B cell (primary cell): Measurements from ENCODE around the gene M1AP. TPM values are rescaled to one million over a fixed set of nuclear protein-coding genes. Genes with fewer than 3 reads are reported as not detected.

ENCODE experiments used
- ATAC-seq: fragments of 200-7000 bp; cut with Tn5 transposase; one replicate; pipeline ENCODE4 v1.10.0; 2021; ENCODE audit warnings: low read depth, mild to moderate bottlenecking, moderate number of reproducible peaks, moderate library complexity
- CTCF ChIA-PET: fragments of 350-600 bp; sonication (Branson Sonifier 250); formaldehyde crosslinking; loops from one replicate; lab custom pipeline; 2021; ENCODE audit warnings: antibody characterized with exemption, inconsistent platforms; lab: Charles Lee
- POLR2A ChIA-PET: fragments of 350-600 bp; sonication (Branson Sonifier 250); formaldehyde crosslinking; loops from one replicate; lab custom pipeline; 2021; ENCODE audit warnings: antibody characterized with exemption; lab: Charles Lee
- DNase-seq: peaks from one replicate; pipeline ENCODE4 v3.0.0; 2013
- H2AFZ ChIP-seq: 2 replicates; pipeline ENCODE4 v1.6.1; 2012; ENCODE audit warnings: mild to moderate bottlenecking, low read depth, low read length; ENCODE audit not compliant: insufficient read depth, poor library complexity, severe bottlenecking
- H3K27ac ChIP-seq, 2 donors: 1 replicate in 1 of 2; 2 replicates in 1 of 2; pipeline ENCODE4 v1.5.1; 2012 to 2013; ENCODE audit warnings: low read length in 2 of 2, mild to moderate bottlenecking in 2 of 2, moderate library complexity in 1 of 2
- H3K27me3 ChIP-seq, 4 experiments: fragments of 200-600 bp in 1 of 4; sonication (generic) in 1 of 4; replicated peaks in 1 of 4; 1 replicate in 2 of 4; 2 replicates in 2 of 4; pipeline versions ENCODE4 v1.6.1 to v1.7.0; 2013 to 2016; ENCODE audit warnings: low read length in 3 of 4, mild to moderate bottlenecking in 2 of 4, mixed read lengths in 1 of 4, moderate library complexity in 1 of 4; ENCODE audit not compliant: insufficient read depth in 4 of 4, control insufficient read depth in 3 of 4; ENCODE audit errors: control extremely low read depth in 1 of 4
- H3K36me3 ChIP-seq, 2 experiments: replicated peaks in 1 of 2; 1 replicate in 1 of 2; 2 replicates in 1 of 2; pipeline versions ENCODE4 v1.6.1 to v1.7.1; 2013; ENCODE audit warnings: low read length in 1 of 2; ENCODE audit not compliant: insufficient read depth in 2 of 2, control insufficient read depth in 1 of 2; ENCODE audit errors: control extremely low read depth in 1 of 2, extremely low read depth in 1 of 2
- H3K4me1 ChIP-seq, 2 donors: fragments of 200-600 bp in 1 of 2; sonication (generic) in 1 of 2; 1 replicate in 1 of 2; 2 replicates in 1 of 2; pipeline versions ENCODE4 v1.5.1 to v1.6.1; 2013 to 2017; ENCODE audit warnings: low read length in 2 of 2; ENCODE audit not compliant: control insufficient read depth in 2 of 2, insufficient read depth in 2 of 2
- H3K4me2 ChIP-seq: replicated peaks from 2 replicates; pipeline ENCODE3; 2012; ENCODE audit warnings: mild to moderate bottlenecking, low read depth, low read length; ENCODE audit not compliant: poor library complexity, severe bottlenecking
- H3K4me3 ChIP-seq, 5 experiments: fragments of 200-600 bp in 1 of 5; sonication (generic) in 1 of 5; 1 replicate in 3 of 5; 2 replicates in 2 of 5; pipeline versions ENCODE4 v1.5.1 to v1.7.0; 2011 to 2016; ENCODE audit warnings: low read length in 4 of 5, mild to moderate bottlenecking in 4 of 5, low read depth in 2 of 5, control low read depth in 1 of 5, moderate library complexity in 1 of 5; ENCODE audit not compliant: insufficient read depth in 1 of 5; ENCODE audit errors: control extremely low read depth in 1 of 5, extremely low read depth in 1 of 5
- H3K79me2 ChIP-seq: fragments of 200-600 bp; sonication (generic); one replicate; pipeline ENCODE4 v1.6.0; 2016; ENCODE audit warnings: low read length; ENCODE audit not compliant: control insufficient read depth, insufficient read depth
- H3K9ac ChIP-seq: fragments of 200-600 bp; sonication (generic); 2 replicates; pipeline ENCODE4 v1.6.1; 2017; ENCODE audit warnings: mild to moderate bottlenecking, low read length, moderate library complexity
- H3K9me3 ChIP-seq, 3 donors: one replicate each; pipeline versions ENCODE4 v1.6.1 to v1.7.1; 2013; ENCODE audit warnings: low read length in 2 of 3; ENCODE audit not compliant: control insufficient read depth in 2 of 3, insufficient read depth in 1 of 3; ENCODE audit errors: control extremely low read depth in 1 of 3
- H4K20me1 ChIP-seq: 2 replicates; pipeline ENCODE4 v1.6.0; 2012; ENCODE audit warnings: mild to moderate bottlenecking, low read length; ENCODE audit not compliant: insufficient read depth, control insufficient read depth, poor library complexity, severe bottlenecking
- H3K27ac Mint-ChIP-seq: one replicate; pipeline ENCODE4 v1.8.0; 2021; ENCODE audit warnings: mixed read lengths
- H3K27me3 Mint-ChIP-seq: one replicate; pipeline ENCODE4 v1.8.0; 2021; ENCODE audit warnings: mixed read lengths
- H3K4me1 Mint-ChIP-seq: one replicate; pipeline ENCODE4 v1.8.0; 2021; ENCODE audit warnings: mixed read lengths
- H3K4me3 Mint-ChIP-seq: one replicate; pipeline ENCODE4 v1.8.0; 2021; ENCODE audit warnings: mixed read lengths
- H3K9me3 Mint-ChIP-seq: one replicate; pipeline ENCODE4 v1.8.0; 2022; ENCODE audit warnings: mixed read lengths; ENCODE audit not compliant: insufficient read depth
- CTCF ChIP-seq: fragments of 200-600 bp; IDR thresholded peaks from one replicate; pipeline ENCODE4 v1.8.0; 2022; ENCODE audit warnings: antibody characterized with exemption, mild to moderate bottlenecking
- EZH2 ChIP-seq: IDR thresholded peaks from 2 replicates; pipeline ENCODE4 v1.6.1; 2012; ENCODE audit warnings: borderline replicate concordance, low read depth, mild to moderate bottlenecking, moderate library complexity, low read length; ENCODE audit not compliant: insufficient read depth, poor library complexity, severe bottlenecking
- WGBS: methylation state at CpG from one replicate; pipeline ENCODE4 v1.1.5; 2013; ENCODE audit warnings: missing lambda C conversion rate; ENCODE audit not compliant: insufficient coverage; 5-methylcytosine and 5-hydroxymethylcytosine counted together
- intact Hi-C: fragments of 100-400 bp; cut with micrococcal nuclease; formaldehyde crosslinking; loops from one replicate; pipeline ENCODE4 v1.10.0; 2022
- polyA plus RNA-seq: library from polyadenylated mRNA; depleted of rRNA; stranded (reverse); fragments of >200 nt; gene quantifications from 2 replicates; pipeline ENCODE4 v1.2.3, GENCODE V29; 2012
- total RNA-seq, 2 donors: library from RNA; stranded (reverse); fragments of 120-200 nt in 1 of 2; gene quantifications; 1 replicate in 1 of 2; 2 replicates in 1 of 2; pipeline versions ENCODE4 v1.2.3 to v1.2.4, GENCODE V29; 2013 to 2022

The M1AP gene
- total and polyA plus RNA-seq, 2 donors (not counting 1 experiment from before 2014, with no cell fraction given) = 0.15 TPM; not detected in 1

- intact Hi-C loops = loop anchor here (1.0 to 10.0 kb wide), 7 partner anchors 19 to 160 kb away; partner anchors contain the start of genes CCDC142, PCGF1, TTC31 and WBP1
- Histone ChIP-seq H3K9ac (peak overlapping the region; percentile 96), H3K9me3 (no peaks in the 10 kb centered on the region), H3K4me3 (peak overlapping the region; percentile 51 to 99 (median 84)), H3K4me1 (peaks cover 8 to 32% of the 10 kb centered on the region in 2 donors), H2AFZ (peak overlapping the region; percentile 97), H3K79me2 (peaks cover 11% of the 10 kb centered on the region), H4K20me1 (peaks cover 15% of the 10 kb centered on the region), H3K27me3 (peaks cover 0 to 6% (median under 1%) of the 10 kb centered on the region in 4 experiments), H3K27ac (peak overlapping the region in 1 of 2 donors; percentile 76), H3K36me3 (peaks cover 0 to 15% of the 10 kb centered on the region in 2 experiments), H3K4me2 (peak overlapping the region; percentile 97)
- no peaks in the 10 kb centered on the region for H3K27me3 Mint-ChIP-seq
- H3K4me3 Mint-ChIP-seq = peak overlapping the region; percentile 96
- H3K4me1 Mint-ChIP-seq = peaks cover 20% of the 10 kb centered on the region
- ChIA-PET POLR2A (interaction anchor here (0.6 to 1.0 kb wide), 3 partner anchors 10 to 1342 kb away, joined by 3 read pairs; no protein-coding TSS in a partner anchor), CTCF (interaction anchor here (0.7 to 1.2 kb wide), 4 partner anchors 21 to 320 kb away, joined by 3 to 4 read pairs (median 3); no protein-coding TSS in a partner anchor)
- peak overlapping the region; percentile 94 for H3K27ac Mint-ChIP-seq
- no peak for DNase-seq
- TF ChIP-seq CTCF (no peak), EZH2 (no peak)
- no peaks in the 10 kb centered on the region for H3K9me3 Mint-ChIP-seq
- peak; percentile 61 for ATAC-seq
- WGBS = 1% methylated on average over 58 of the region's 58 CpGs
Observed at GRCh38 chr2:74554820-74555531, 93.2 kb downstream of the M1AP start.
